Astrocyte (in vitro differentiated cells and primary cell): Measurements from ENCODE around the gene CAPN5. TPM values are rescaled to one million over a fixed set of nuclear protein-coding genes. Genes with fewer than 3 reads are reported as not detected.

Experiments used
- DNase-seq: peaks from one replicate; pipeline ENCODE4 v3.0.0-alpha.2; 2010; ENCODE audit warnings: low read depth
- FAIRE-seq: peaks from 2 replicates; lab custom pipeline; 2011; peaks lifted over from hg19 to GRCh38; lab: Jason Lieb, UNC
- H2AFZ ChIP-seq: 2 replicates; pipeline ENCODE4 v1.6.0; 2012; ENCODE audit warnings: low read depth, low read length, inconsistent platforms
- H3K27ac ChIP-seq: 2 replicates; pipeline ENCODE4 v1.5.1; 2011; ENCODE audit warnings: low read depth, low read length, inconsistent platforms
- H3K27me3 ChIP-seq: 2 replicates; pipeline ENCODE4 v1.6.0; 2011; ENCODE audit warnings: low read length, inconsistent platforms; ENCODE audit not compliant: insufficient read depth
- H3K36me3 ChIP-seq: 2 replicates; pipeline ENCODE4 v1.5.1; 2011; ENCODE audit warnings: low read length, inconsistent platforms; ENCODE audit not compliant: insufficient read depth
- H3K4me1 ChIP-seq: 2 replicates; pipeline ENCODE4 v1.5.1; 2011; ENCODE audit warnings: low read length, inconsistent platforms; ENCODE audit not compliant: insufficient read depth
- H3K4me2 ChIP-seq: 2 replicates; pipeline ENCODE4 v1.6.0; 2012; ENCODE audit warnings: low read length, inconsistent platforms
- H3K4me3 ChIP-seq: 2 replicates; pipeline ENCODE4 v1.5.1; 2011; ENCODE audit warnings: low read depth, mild to moderate bottlenecking, low read length, inconsistent platforms; ENCODE audit not compliant: insufficient read depth
- H3K79me2 ChIP-seq: 2 replicates; pipeline ENCODE4 v1.6.0; 2012; ENCODE audit warnings: mild to moderate bottlenecking, low read length, inconsistent platforms; ENCODE audit not compliant: insufficient read depth
- H3K9ac ChIP-seq: 2 replicates; pipeline ENCODE4 v1.6.0; 2012; ENCODE audit warnings: mild to moderate bottlenecking, low read length, inconsistent platforms
- H3K9me3 ChIP-seq: 2 replicates; pipeline ENCODE4 v1.5.1; 2012; ENCODE audit warnings: low read depth, mild to moderate bottlenecking, low read length, inconsistent platforms; ENCODE audit not compliant: insufficient read depth
- H4K20me1 ChIP-seq: 2 replicates; pipeline ENCODE4 v1.6.0; 2012; ENCODE audit warnings: low read length, inconsistent platforms; ENCODE audit not compliant: insufficient read depth
- H3K27ac Mint-ChIP-seq: one replicate; pipeline ENCODE4 v1.8.0; 2021; ENCODE audit warnings: mild to moderate bottlenecking, mixed read lengths; ENCODE audit not compliant: unreplicated experiment
- H3K27me3 Mint-ChIP-seq: one replicate; pipeline ENCODE4 v1.8.0; 2021; ENCODE audit warnings: low read depth, mixed read lengths; ENCODE audit not compliant: unreplicated experiment
- H3K36me3 Mint-ChIP-seq: one replicate; pipeline ENCODE4 v1.8.0; 2021; ENCODE audit warnings: low read depth, mixed read lengths; ENCODE audit not compliant: unreplicated experiment
- H3K4me1 Mint-ChIP-seq: one replicate; pipeline ENCODE4 v1.8.0; 2021; ENCODE audit warnings: low read depth, mixed read lengths; ENCODE audit not compliant: unreplicated experiment
- H3K4me3 Mint-ChIP-seq: one replicate; pipeline ENCODE4 v1.8.0; 2021; ENCODE audit warnings: mild to moderate bottlenecking, moderate library complexity, mixed read lengths; ENCODE audit not compliant: unreplicated experiment
- H3K9me3 Mint-ChIP-seq: one replicate; pipeline ENCODE4 v1.8.0; 2021; ENCODE audit warnings: mild to moderate bottlenecking, mixed read lengths; ENCODE audit not compliant: unreplicated experiment
- CTCF ChIP-seq: IDR thresholded peaks from 2 replicates; pipeline ENCODE4 v1.5.1; 2011; ENCODE audit warnings: low read depth, mild to moderate bottlenecking, inconsistent platforms, low read length, moderate library complexity; ENCODE audit not compliant: insufficient read depth
- EZH2 ChIP-seq: IDR thresholded peaks from 2 replicates; pipeline ENCODE4 v1.6.1; 2012; ENCODE audit warnings: mild to moderate bottlenecking, low read length, inconsistent platforms; ENCODE audit not compliant: insufficient read depth
- total RNA-seq: library from RNA; stranded (reverse); gene quantifications from 2 replicates; pipeline ENCODE4 v1.2.1, GENCODE V29; 2021

CAPN5 gene
- total RNA-seq, 1 donor from 2014 or later: 17.4 TPM

DNA sequence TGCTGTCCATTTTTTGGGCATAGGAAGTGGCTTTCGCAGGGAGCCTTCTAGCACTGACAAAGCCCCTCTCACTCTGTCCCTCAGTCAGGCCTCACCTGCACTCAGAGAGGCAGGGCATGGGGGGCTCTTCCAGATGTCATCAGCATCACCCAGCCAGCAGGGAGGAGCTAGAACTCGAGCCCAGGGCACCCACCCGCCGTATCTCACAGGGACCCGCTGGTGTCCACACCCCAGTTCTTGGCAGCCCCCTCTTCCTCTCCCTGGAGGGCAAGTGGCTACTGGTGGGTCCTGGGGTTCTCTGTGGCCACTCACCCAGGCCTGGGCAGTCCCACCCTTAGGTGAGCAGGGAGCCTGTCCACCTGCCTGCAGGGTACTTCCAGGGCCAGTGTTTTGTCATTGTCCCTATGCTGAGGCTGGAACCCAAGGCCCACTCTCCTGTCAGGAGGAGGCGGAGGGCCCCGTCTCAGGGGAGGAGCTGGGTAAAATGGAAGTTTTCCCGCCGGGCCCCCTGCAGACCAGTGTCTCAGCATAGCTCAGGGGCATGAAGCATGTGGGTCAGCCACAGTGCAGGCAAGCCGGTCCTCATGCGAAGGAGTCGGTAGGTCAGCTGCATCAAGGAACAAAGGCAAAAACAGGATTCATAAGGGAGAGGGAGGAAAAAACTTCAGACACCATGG lies 83.1 kb downstream of the CAPN5 start:
- Histone ChIP-seq H3K4me2 (no peak overlapping the region), H3K79me2 (no peaks in the 10 kb centered on the region), H3K36me3 (no peaks in the 10 kb centered on the region), H4K20me1 (no peaks in the 10 kb centered on the region), H2AFZ (no peak overlapping the region), H3K9ac (no peak overlapping the region), H3K27ac (no peak overlapping the region), H3K9me3 (no peaks in the 10 kb centered on the region), H3K4me1 (peaks cover 4% of the 10 kb centered on the region), H3K4me3 (no peak overlapping the region), H3K27me3 (peaks cover 7% of the 10 kb centered on the region)
- Mint-ChIP-seq H3K27ac (no peak overlapping the region), H3K36me3 (peaks cover 3% of the 10 kb centered on the region), H3K27me3 (peaks cover 73% of the 10 kb centered on the region), H3K9me3 (no peaks in the 10 kb centered on the region), H3K4me1 (peaks cover 12% of the 10 kb centered on the region), H3K4me3 (no peak overlapping the region)
- no peak for TF ChIP-seq EZH2
- no peak for TF ChIP-seq CTCF
- no peak for DNase-seq
- FAIRE-seq: no peak

GRCh38 chr11:77150836-77151235 lies 84.1 kb downstream of the CAPN5 start:
- Mint-ChIP-seq H3K9me3 (no peaks in the 10 kb centered on the region), H3K4me1 (peaks cover 12% of the 10 kb centered on the region), H3K4me3 (no peak overlapping the region), H3K36me3 (peaks cover 3% of the 10 kb centered on the region), H3K27me3 (peaks cover 75% of the 10 kb centered on the region), H3K27ac (no peak overlapping the region)
- Histone ChIP-seq H3K27me3 (peaks cover 2% of the 10 kb centered on the region), H2AFZ (no peak overlapping the region), H3K4me3 (no peak overlapping the region), H4K20me1 (no peaks in the 10 kb centered on the region), H3K27ac (no peak overlapping the region), H3K79me2 (no peaks in the 10 kb centered on the region), H3K36me3 (no peaks in the 10 kb centered on the region), H3K9ac (no peak overlapping the region), H3K4me1 (peaks cover 4% of the 10 kb centered on the region), H3K4me2 (no peak overlapping the region), H3K9me3 (no peaks in the 10 kb centered on the region)
- TF ChIP-seq CTCF (no peak), EZH2 (no peak)
- FAIRE-seq (no peak), DNase-seq (no peak)

GRCh38 chr11:77151804-77152509 lies 85.2 kb downstream of the CAPN5 start:
- no peak overlapping the region for H3K4me3 ChIP-seq
- Mint-ChIP-seq H3K4me1 (peaks cover 12% of the 10 kb centered on the region), H3K27ac (no peak overlapping the region), H3K36me3 (peaks cover 3% of the 10 kb centered on the region), H3K27me3 (peaks cover 74% of the 10 kb centered on the region), H3K9me3 (no peaks in the 10 kb centered on the region), H3K4me3 (no peak overlapping the region)
- no peaks in the 10 kb centered on the region for H3K9me3 ChIP-seq
- no peak overlapping the region for H3K27ac ChIP-seq
- H3K36me3 ChIP-seq: no peaks in the 10 kb centered on the region
- H3K4me2 ChIP-seq: no peak overlapping the region
- H4K20me1 ChIP-seq: no peaks in the 10 kb centered on the region
- no peak for TF ChIP-seq CTCF
- H2AFZ ChIP-seq: no peak overlapping the region
- peaks cover 2% of the 10 kb centered on the region for H3K27me3 ChIP-seq
- no peak for FAIRE-seq
- H3K9ac ChIP-seq: no peak overlapping the region
- H3K4me1 ChIP-seq: peaks cover 4% of the 10 kb centered on the region
- H3K79me2 ChIP-seq: no peaks in the 10 kb centered on the region
- DNase-seq: peak; percentile 63
